Transverse colon (tissue), 4 donors: ENCODE results near the gene SCAMP1. TPM values are rescaled to one million over a fixed set of nuclear protein-coding genes. Genes with fewer than 3 reads are reported as not detected.

Experiments used
- DNase-seq: peaks from one replicate; pipeline ENCODE4 v3.0.0-alpha.2; 2019
- H3K27ac ChIP-seq, 4 donors: fragments of 200-600 bp; sonication (generic); 2 replicates each; pipeline ENCODE4 v1.5.1; 2016 to 2018; ENCODE audit warnings: inconsistent platforms in 4 of 4
- H3K27me3 ChIP-seq: fragments of 200-600 bp; sonication (generic); 2 replicates; pipeline ENCODE4 v1.5.1; 2017; ENCODE audit warnings: inconsistent platforms
- H3K36me3 ChIP-seq, 4 donors: fragments of 200-600 bp; sonication (generic); 2 replicates each; pipeline ENCODE4 v1.5.1; 2017 to 2019; ENCODE audit warnings: inconsistent platforms in 4 of 4
- H3K4me1 ChIP-seq, 4 donors: fragments of 200-600 bp; sonication (generic); 2 replicates each; pipeline ENCODE4 v1.5.1; 2017 to 2020; ENCODE audit warnings: inconsistent platforms in 4 of 4
- H3K4me3 ChIP-seq, 4 donors: fragments of 200-600 bp; sonication (generic); 1 replicate in 1 of 4; 2 replicates in 3 of 4; pipeline versions ENCODE4 v1.5.1 to v1.6.1; 2017 to 2019; ENCODE audit warnings: inconsistent platforms in 4 of 4
- H3K9me3 ChIP-seq, 2 donors: fragments of 200-600 bp; sonication (generic); 2 replicates each; pipeline ENCODE4 v1.5.1; 2017 to 2019; ENCODE audit warnings: inconsistent platforms in 2 of 2
- CTCF ChIP-seq, 5 experiments: fragments of 200-600 bp in 3 of 5; fragments of 450-650 bp in 2 of 5; sonication (generic) in 3 of 5; IDR thresholded peaks; 1 replicate in 2 of 5; 2 replicates in 3 of 5; pipeline ENCODE4 v1.5.1; 2016 to 2017; ENCODE audit warnings: antibody characterized with exemption in 5 of 5, inconsistent platforms in 3 of 5, mild to moderate bottlenecking in 2 of 5, moderate library complexity in 1 of 5
- EP300 ChIP-seq: sonication (generic); formaldehyde crosslinking; IDR thresholded peaks from one replicate; pipeline ENCODE4 v1.6.1; 2017; ENCODE audit warnings: antibody characterized with exemption, low read depth
- POLR2A ChIP-seq: fragments of 450-650 bp; IDR thresholded peaks from one replicate; pipeline ENCODE4 v1.6.1; 2016; ENCODE audit warnings: antibody characterized with exemption, mild to moderate bottlenecking, moderate library complexity
- POLR2AphosphoS5 ChIP-seq, 3 donors: sonication (generic); formaldehyde crosslinking; IDR thresholded peaks; one replicate each; pipeline ENCODE4 v1.6.1; 2016; ENCODE audit warnings: antibody characterized with exemption in 3 of 3
- WGBS, 2 donors: methylation state at CpG; one replicate each; pipeline ENCODE4 v1.1.5; 2018; ENCODE audit warnings: low coverage in 1 of 2; 5-methylcytosine and 5-hydroxymethylcytosine counted together
- in situ Hi-C, 4 donors: fragments of 200-750 bp; cut with MboI; loops; one replicate each; pipeline versions ENCODE4 v1.15.0 to v1.15.1; 2017; ENCODE audit warnings: low sequenced_read_pairs in 3 of 4, low pct_ligation_motif_present in 1 of 4, low pct_unique_long_range_greater_than_20kb in 1 of 4
- intact Hi-C: fragments of 100-400 bp; cut with DNase I; formaldehyde crosslinking; loops from one replicate; pipeline ENCODE4 v1.15.1; 2023; ENCODE audit warnings: low total_unique reads
- total RNA-seq, 4 donors: library from RNA; depleted of rRNA; stranded (reverse); fragments of >200 nt; gene quantifications; one replicate each; pipeline ENCODE4 v1.1.0, GENCODE V29; 2016

Gene SCAMP1
- total RNA-seq, 4 donors from 2014 or later = 10.5 to 24.7 (median 21.8) TPM

- no peaks in the 10 kb centered on the region for H3K36me3 ChIP-seq
- 67 to 80% methylated on average over 1 to 3 of the region's 3 CpGs for WGBS, 2 donors
- in situ Hi-C loops = no loop called here
- peaks cover 17 to 63% (median 29%) of the 10 kb centered on the region in 4 donors for H3K4me1 ChIP-seq
- TF ChIP-seq EP300 (no peak), POLR2A (no peak), CTCF (IDR thresholded peaks at IDR 0.05) (no peak), POLR2AphosphoS5 (IDR thresholded peaks at IDR 0.05) (no peak)
- peak overlapping the region in 1 of 4 donors; percentile 54 for H3K4me3 ChIP-seq
- intact Hi-C loops = no loop called here
- H3K9me3 ChIP-seq = no peaks in the 10 kb centered on the region
- no peaks in the 10 kb centered on the region for H3K27me3 ChIP-seq
- no peak for DNase-seq
- peak overlapping the region; percentile 22 to 70 (median 49) for H3K27ac ChIP-seq
These were observed 147.9 kb downstream of the SCAMP1 start for GRCh38 chr5:78508186-78508765.

GRCh38 chr5:78509145-78509865, 148.9 kb downstream of the SCAMP1 start:
- intact Hi-C loops (no loop called here), in situ Hi-C loops (no loop called here)
- Histone ChIP-seq H3K36me3 (no peaks in the 10 kb centered on the region), H3K4me3 (peak overlapping the region in 3 of 4 donors; percentile 18 to 54 (median 36)), H3K4me1 (peaks cover 16 to 59% (median 23%) of the 10 kb centered on the region in 4 donors), H3K27ac (peak overlapping the region; percentile 57 to 78 (median 67)), H3K27me3 (no peaks in the 10 kb centered on the region), H3K9me3 (no peaks in the 10 kb centered on the region)
- no peak for TF ChIP-seq CTCF (IDR thresholded peaks at IDR 0.05)
- TF ChIP-seq POLR2A = no peak
- no peak for TF ChIP-seq POLR2AphosphoS5 (IDR thresholded peaks at IDR 0.05)
- DNase-seq = no peak
- 65 to 69% methylated on average over 5 to 18 of the region's 18 CpGs for WGBS, 2 donors

- Histone ChIP-seq H3K4me3 (peak overlapping the region; percentile 13 to 54 (median 27)), H3K36me3 (no peaks in the 10 kb centered on the region), H3K9me3 (no peaks in the 10 kb centered on the region), H3K27me3 (no peaks in the 10 kb centered on the region), H3K27ac (peak overlapping the region; percentile 57 to 78 (median 67)), H3K4me1 (peaks cover 11 to 51% (median 17%) of the 10 kb centered on the region in 4 donors)
- TF ChIP-seq CTCF (IDR thresholded peaks at IDR 0.05) (peak in 1 of 5 experiments; percentile 22), EP300 (no peak), POLR2AphosphoS5 (IDR thresholded peaks at IDR 0.05) (peak; percentile 53 to 76 (median 54)), POLR2A (peak; percentile 50)
- intact Hi-C loops = no loop called here
- 15 to 33% methylated on average over 1 to 47 of the region's 61 CpGs for WGBS, 2 donors
- in situ Hi-C loops = no loop called here
- DNase-seq = peak; percentile 80
These were observed 149.7 kb downstream of the SCAMP1 start for GRCh38 chr5:78509884-78510769.
